Stimulated activated naive CD4-positive, alpha-beta T cell treated with Interleukin-2 at 50 U/mL for 16 hours (primary cell): ENCODE data around the gene RASGRP1.
A peak's percentile ranks its signal among the peaks of the same experiment; 100 is the strongest.

Source experiments
- DNase-seq: peaks from one replicate; lab custom pipeline; 2025; lab: John Stamatoyannopoulos, UW

The RASGRP1 gene

GRCh38 chr15:38504680-38505467 lies 59.7 kb downstream of the RASGRP1 start:
- DNase-seq: no peak

DNA sequence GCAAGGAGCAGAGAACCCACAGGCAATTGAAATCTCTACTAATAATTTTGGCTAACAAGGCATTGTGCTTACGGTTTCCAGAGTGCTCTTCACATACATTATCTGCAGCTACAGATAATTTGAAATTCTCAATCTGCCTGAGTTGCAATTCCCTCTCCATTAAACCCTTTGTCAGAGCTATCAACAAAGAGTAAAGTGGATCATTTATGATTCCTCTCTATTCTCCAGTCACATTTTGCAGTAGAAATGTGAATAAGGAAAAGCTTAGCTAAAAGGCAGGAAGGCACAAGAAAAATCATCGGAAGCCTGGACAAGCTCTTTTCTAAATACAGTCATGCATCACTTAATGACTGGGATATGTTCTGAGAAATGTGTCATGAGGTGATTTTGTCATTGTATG lies 61.1 kb downstream of the RASGRP1 start:
- DNase-seq: no peak

GRCh38 chr15:38499651-38500050 lies 65.0 kb downstream of the RASGRP1 start:
- no peak for DNase-seq

DNA sequence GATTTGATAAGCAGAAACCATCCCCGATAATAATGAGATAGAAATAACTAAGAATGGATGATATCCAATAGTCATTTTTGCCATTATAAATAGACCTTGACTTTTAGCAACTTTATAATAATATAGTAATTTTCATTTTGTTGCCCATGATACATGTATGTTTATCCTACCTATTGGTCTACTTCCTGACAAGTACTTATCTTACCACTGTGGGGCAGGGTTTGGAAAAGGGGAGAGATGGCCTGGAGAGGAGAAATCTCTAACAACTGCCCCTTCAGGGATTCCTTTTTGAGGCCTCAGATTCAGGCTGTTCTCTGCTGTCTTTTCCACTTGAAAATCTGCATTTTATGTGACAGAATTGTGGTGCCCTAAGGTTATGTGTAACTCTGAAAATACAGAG lies 68.5 kb downstream of the RASGRP1 start:
- no peak for DNase-seq

- no peak for DNase-seq
Observed at GRCh38 chr15:38490242-38490922, 74.2 kb downstream of the RASGRP1 start.

DNA sequence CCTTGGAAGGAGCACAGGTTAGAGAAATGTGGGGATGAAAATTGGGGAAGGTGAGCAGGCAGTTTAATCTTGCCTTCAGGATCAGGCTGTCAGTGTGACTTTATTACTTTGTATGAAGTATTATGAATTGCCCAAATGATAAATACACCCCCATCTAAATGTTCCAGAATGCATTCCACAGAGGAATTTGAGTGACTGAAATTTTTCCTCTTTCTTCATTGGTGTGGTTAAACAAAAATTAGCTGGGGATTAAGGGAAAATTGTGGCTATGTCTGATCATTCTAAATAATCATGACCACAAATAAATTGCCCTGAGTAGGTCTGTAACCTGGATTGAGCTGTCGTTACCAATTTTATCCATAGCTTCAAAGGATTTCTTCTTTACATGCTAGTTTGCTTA lies 77.2 kb downstream of the RASGRP1 start:
- DNase-seq: no peak

GRCh38 chr15:38486936-38487335 lies 77.7 kb downstream of the RASGRP1 start:
- DNase-seq: no peak

- DNase-seq: no peak
Observed at GRCh38 chr15:38482572-38482971, 82.0 kb downstream of the RASGRP1 start.

DNA sequence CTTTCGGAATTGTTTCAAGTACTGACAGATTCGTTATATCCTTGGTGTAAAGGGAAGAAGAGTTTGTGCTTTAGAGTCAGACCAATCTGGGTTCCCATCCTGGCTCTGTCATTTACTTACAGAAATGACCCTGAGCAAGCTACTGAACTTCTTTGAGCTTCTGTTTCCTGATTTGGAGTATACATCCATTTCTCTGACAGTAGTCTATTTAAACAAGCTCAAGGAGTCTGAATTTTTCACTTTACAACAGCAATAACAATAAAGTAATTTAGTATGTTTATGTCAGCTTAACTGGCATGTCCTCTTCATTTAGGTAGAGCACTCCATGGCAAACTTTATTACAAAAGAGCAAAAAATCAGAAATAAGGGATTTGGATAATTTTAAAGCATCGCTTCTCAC lies 82.9 kb downstream of the RASGRP1 start:
- no peak for DNase-seq

GRCh38 chr15:38481113-38481512 lies 83.5 kb downstream of the RASGRP1 start:
- DNase-seq: no peak

DNA sequence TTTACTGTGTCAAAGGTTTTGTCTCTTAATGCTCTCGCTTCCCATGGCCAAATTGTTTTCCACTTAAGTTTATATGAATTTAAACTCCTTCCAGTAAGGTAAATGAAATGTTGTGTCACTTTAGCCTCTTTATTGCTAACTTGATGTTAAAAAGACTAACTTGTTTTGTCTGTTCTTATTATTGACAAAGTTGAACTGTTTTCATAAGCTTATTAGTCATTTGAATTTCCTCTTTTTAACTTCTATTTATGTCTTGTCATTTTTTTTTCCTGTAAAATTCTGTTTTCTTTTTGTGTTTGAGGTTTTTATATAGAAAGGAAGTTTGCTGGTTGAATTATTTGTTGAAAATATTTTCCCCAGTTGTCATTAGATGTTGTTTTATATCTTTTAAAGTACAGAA lies 84.9 kb downstream of the RASGRP1 start:
- DNase-seq: no peak

DNA sequence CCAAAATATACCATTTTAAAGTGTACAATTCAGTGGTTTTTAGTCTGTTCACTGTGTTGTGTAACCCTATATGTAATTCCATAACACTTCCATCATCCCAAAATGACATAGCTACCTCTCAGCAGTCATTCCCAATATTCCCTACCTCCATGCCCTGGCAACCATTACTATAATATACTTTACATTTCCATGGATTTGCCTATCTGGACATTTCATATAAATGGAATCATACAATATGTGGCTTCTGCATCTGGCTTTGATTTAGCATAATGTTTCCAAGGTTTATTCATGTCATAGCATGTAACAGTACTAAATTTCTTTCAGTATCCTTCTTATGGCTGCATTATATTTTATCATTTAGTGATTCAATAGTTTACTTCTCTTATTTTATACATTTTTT lies 85.3 kb downstream of the RASGRP1 start:
- no peak for DNase-seq

- DNase-seq: no peak
Observed at GRCh38 chr15:38477637-38478036, 87.0 kb downstream of the RASGRP1 start.

- DNase-seq: no peak
Observed at GRCh38 chr15:38476120-38476519, 88.5 kb downstream of the RASGRP1 start.

GRCh38 chr15:38475361-38475760 lies 89.3 kb downstream of the RASGRP1 start:
- no peak for DNase-seq

GRCh38 chr15:38474155-38474757 lies 90.4 kb downstream of the RASGRP1 start:
- peak; percentile 4 for DNase-seq

DNA sequence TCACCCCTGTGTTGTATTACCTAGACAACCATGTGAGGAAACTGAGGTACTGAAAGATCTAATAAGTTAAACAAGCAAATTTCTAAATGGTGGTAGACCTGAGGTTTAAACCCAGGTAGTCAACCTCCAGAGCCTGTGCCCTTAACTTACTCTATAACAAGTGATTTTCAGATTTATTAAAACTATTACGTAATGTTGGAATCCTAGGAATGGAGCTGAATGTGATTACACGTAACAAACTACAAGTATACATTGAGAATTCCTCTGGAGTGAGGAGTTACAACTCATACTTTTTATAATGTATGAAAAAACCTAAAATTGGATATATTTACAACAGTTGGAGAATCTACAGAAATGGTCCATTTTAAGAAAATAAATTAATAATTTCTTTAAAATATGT lies 92.6 kb downstream of the RASGRP1 start:
- no peak for DNase-seq

- DNase-seq: no peak
Observed at GRCh38 chr15:38470816-38471215, 93.8 kb downstream of the RASGRP1 start.

GRCh38 chr15:38464675-38465074 lies 99.9 kb downstream of the RASGRP1 start:
- no peak for DNase-seq

- no peak for DNase-seq
Observed at GRCh38 chr15:38463893-38464292, 100.7 kb downstream of the RASGRP1 start.

- DNase-seq: no peak
Observed at GRCh38 chr15:38461066-38461833, 103.4 kb downstream of the RASGRP1 start.

DNA sequence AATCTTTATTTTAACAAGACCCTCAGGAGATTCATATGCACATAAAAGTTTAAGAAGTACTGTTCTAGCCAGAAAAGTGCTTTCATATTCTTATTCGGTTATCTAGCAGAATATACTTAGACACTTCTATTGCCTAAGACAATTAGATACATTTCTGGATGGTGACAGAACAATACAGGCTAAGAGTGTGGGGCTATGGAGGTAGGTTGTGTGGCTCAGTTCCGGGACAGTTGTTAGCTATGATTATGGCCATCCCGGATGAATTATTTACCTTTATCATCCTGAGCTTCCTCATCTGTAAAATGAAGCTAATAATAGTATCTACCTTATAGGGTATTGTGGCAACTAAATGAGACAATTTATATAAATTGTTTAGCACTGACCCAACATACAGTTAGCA lies 104.1 kb downstream of the RASGRP1 start:
- DNase-seq: no peak

GRCh38 chr15:38459480-38459879 lies 105.1 kb downstream of the RASGRP1 start:
- no peak for DNase-seq
